HG03354 (cell line): ENCODE measurements around the gene GSC2.
A peak's percentile ranks its signal among the peaks of the same experiment; 100 is the strongest.

Experiments
- ATAC-seq: cut with Tn5 transposase; IDR thresholded peaks from one replicate; pipeline ENCODE4 v1.9.1; 2021; ENCODE audit warnings: mild to moderate bottlenecking; ENCODE audit not compliant: unreplicated experiment, poor library complexity, severe bottlenecking

The GSC2 gene

DNA sequence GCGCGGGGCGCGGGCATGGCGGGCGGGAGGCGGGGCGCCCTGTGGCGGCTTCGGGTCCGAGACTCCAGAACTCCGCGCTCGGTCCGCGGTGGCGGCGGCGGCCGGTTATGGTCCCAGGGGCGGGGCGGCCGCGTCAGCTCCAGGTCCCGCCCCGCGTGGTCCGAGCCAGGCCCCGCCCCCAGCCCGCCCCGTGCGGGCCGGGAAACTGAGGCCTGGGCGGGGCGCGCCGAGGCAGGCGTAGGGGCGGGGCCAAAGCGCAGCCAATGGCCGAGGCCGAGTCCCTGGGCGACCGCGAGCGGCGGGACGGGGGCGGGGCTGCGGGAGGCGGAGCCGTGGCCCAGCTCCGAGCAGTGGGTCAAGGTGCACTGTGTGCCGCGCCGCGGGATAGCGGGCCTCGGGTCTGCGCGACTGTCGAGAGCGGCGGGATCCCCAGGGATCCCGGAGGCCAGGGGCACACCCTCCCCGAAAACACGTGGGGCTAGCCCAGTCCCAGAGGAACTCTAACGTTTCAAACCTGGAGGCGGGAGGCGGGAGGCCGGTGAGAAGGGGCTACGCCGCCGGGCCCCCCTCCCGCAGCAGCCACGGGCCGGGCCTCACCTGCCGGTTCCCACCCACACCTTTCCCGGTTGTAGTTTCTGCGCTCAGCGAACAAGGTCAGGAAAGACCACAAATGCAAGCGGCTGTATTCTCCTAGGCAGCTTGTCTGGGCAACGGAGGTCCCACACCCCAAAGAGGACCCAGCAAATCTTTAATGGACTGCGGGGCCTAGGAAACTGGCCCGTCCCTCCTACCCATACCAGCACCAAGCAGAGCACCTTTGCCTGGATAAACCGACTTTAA, 28.8 kb upstream of the GSC2 start, which contains the start of gene SLC25A1:
TSS of gene SLC25A1 (minus strand) at position 80 of the 840 bp plus-strand sequence. CDS start at position 17, 63 bp downstream.
- peak; percentile 69 for ATAC-seq

DNA sequence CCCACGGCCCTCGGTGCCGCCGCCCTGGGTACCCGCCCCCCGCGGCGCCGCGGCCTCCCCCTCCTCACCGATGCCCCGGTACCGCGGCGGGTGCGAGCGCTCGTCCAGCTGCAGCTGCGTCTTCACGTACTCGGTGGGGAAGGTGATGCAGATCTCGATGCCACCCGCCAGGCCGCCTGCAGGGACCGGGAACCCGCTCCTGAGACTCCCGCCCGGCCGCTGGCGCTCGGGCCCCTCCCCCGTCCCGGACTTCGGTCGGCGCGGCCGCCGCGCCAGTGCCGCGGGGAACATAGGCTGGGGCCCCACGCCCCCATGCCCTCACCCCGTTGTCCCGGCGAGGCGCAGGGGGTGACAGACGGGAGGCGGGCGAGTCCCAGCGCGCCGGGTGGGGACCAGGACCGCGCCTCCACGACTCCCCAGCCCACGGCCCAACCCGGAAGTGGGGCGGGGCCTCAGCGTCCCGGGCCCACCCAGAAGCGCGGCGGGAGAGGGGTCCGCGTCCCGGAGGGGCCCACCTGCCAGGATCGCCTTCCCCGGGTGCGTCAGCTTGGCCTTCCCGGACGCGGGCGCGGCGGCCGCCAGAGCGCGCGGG, 28.1 kb upstream of the GSC2 start:
- peak; percentile 41 for ATAC-seq

DNA sequence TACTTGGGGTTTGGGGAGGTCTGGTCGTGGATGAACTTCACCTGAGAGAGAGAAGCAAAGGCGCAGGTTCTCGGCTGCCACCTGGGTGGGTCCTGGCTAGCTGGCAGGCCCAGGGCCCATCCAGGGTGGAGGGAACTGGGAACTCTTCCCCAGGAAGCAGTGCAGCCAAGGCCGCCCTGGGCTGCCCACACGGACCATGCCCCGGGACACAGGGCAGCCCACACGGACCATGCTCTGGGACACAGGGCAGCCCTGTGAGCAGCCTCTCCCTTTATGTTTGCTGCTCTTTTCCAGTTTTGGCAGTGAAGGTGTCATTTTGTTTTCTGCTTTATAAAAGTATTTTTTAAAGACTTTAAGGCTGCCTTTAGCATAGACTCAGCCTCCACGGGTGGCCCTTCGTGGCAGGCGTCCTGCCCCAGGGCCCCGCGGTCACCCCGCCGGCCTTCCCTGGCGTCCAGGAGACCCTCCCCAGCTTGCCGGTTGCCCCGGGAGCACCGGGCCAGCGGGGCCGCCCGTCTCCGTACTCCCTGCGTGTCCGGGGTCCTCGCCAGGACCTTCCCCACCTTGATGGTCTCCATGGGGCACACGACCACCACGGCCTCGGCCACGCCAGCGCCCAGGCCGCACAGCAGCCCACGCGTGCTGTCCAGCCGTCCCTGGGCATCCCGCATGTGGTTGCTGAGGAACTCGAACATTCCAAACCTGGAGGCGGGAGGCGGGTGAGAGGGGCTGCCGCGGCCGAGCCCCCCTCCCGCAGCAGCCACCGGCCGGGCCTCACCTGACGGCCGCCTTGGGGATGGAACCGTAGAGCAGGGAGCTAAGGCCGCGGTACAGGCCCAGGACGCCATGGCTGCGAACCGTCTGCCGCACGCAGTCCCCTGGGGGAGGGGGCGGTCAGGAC, 27.3 kb upstream of the GSC2 start:
- no peak for ATAC-seq

DNA sequence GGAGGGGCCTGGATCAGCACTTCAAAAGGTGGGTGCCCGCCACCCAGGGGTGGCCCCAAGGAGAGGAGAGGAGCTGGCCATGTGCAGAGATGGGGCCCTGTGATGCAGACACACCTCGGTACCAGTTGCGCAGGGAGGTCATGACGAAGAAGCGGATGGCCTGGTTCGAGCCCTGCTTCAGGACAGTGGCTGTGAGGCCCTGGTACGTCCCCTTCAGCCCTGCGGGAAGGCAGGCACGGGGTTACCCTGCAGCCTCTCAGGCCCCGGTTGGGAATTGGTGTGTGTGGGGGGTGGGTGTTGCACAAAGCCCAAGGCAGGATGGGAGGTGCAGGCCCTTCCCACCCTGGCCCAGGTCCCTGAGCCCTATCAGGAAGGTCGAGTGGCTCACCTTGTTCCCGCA, 26.6 kb upstream of the GSC2 start:
- ATAC-seq = no peak

DNA sequence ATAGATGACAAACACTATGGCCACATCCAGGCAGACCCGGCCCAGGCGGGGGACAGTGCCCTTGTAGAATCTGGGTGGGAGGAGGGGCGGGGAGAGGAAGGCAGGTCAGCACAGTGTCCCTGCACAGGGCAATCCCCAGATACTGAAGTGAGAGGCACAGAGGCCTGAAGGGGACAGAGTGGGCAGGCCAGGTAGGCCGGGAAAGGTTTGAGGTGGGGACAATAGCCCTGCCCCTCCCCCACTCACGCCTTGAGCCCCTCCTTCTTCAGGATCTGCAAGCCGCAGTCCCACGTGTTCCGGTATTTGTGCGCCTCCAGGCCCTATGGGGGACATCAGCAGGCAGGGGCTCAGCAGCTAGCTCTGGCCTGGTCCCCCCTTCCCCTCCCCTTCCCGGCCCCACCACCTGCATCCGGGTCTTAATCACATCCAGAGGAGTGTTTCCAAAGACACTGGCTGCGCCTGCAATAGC, 26.1 kb upstream of the GSC2 start:
- no peak for ATAC-seq

DNA sequence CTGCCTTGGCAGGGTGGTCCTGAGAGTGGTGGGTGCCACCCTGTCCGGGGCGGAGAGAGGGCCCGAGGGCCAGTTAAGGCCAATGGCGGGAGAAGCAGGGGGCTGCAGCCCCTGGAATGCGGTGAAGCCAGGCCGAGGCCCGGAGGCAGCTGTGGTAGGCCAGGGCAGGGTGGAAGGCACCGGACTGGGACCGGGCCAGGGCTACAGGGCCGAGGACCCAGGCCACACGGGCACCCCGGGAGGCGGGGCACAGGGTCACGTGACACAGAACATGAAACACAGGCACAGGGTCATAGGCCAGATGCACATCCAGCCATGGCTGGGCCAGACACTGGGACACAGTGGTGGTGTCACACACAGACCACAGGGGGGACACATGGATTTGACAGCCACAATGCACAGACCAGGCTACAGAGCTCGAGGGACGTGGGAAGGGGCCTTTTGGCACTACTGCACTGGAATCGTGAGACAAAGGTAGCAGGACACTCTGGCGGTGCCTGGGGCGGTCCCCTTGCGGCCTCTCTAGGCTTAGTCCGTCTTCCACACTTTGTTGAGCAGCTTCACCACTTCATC, 25.6 kb upstream of the GSC2 start:
- ATAC-seq = no peak

DNA sequence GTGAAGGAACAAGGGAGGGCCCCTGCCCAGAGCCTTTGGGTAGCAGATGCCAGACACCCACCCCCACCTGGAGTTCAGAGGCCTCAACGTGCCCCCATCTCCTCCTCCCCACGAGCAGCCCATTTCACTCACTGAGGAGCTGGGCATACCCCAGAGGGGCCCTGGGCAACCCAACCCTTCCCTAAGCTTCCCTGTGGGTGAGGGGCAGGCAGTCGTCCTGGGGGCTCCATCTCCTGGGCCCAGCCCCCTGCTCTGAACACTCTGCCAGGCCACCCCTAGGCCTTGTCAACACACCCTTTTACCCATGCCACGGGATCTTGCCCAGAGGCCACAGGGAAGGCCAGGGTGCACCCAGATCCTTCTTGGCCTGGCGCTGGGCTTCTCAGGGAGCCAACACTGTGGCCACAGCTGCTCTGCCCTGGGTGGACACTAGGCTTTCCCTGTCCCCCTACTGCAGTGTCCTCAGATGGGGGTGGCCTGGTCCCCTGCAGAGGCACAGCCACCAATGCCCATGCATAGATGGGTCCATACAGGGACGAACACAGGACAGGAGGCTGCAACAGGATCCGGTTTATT, 25.0 kb upstream of the GSC2 start:
- ATAC-seq = no peak

DNA sequence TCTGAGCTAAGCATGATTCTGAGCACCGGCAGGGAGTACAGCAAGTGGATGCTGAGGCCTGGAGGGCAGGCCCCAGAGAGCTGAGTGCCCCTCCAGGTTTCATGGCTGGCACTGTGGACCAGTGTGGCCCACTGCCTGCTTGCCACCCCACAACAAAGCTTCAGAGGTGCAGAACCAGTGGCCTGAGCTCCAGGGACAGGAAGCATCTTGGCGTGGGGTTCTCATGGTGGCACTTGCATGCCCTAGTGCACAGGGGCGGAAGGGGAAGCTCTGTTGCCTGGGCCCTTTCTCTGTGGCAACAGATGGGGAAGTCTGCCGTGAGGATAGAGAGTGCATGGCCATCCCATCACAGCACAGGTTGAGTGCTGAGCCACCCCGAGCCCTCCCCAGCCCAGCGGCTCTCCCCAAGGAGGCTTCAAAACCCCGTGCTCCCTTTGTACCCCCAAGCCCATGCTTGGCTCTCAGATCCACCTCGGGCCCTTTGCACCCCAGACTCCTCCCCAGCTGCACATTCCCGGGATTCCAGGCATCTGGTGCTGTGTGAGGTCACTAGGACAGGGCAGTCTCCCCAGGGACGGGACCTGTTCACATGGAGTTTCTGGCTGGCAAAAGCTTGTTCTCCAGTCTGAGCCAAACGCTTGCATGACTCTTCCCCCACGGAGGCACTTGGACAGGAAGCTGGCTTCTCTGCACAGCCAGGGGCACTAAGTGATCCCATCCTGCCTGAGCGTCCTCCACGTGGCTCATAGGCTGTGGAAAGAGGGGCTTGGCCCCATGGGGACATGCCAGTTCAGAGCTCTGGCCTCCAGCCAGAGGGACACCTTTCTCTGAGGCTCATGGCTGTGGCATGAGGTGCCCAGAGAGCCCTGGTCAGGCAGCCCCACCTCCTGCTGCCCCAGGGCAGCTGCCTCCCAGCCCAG, 24.3 kb upstream of the GSC2 start:
- ATAC-seq = no peak

DNA sequence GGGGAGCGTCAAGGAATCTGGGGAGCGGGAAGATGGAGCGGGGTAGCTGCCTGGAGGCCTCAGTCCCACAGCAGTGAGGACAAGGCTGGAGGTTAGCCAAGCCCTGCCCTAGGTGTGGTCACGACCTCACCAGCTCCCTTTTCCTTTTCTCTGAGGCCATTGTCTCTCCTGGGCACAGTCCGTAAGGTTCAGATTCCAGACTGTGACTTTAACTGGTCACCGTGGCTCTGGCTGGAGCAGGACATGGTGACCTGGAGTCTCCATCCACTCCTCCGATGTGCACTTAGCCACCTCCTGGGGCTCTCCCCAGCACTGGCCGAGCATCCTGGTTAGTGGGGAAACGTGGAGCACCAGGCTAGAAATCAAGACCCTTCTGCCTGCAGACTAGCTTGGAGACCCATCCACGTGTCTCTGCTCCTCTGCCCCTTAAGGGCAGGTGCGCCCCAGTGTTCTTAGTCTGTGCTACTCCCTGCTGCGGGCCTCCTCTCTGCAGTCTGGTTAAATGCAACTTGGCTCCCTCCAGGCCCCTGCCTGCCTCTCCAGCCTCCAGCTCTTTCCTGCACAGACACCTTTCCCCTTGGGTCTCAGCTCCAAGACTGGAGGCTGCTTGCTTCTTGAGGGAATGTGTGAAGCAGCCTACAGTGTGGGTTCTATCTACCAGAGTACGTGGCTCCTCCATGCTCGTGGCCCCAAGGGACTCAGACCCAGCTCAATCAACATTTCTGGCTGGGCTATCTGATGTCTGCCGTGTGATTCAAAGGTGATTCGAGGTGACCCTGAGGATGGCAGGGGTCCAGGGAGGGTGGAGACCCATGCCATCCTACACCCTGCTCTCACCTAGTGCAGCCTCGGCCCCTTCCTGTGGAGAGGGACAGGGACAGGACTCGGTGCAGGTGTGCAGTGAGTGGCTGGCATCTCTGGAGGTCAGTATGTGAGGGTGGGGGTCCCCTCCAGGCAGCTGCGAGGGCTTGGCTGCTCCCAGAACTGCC, 23.2 kb upstream of the GSC2 start:
- no peak for ATAC-seq

DNA sequence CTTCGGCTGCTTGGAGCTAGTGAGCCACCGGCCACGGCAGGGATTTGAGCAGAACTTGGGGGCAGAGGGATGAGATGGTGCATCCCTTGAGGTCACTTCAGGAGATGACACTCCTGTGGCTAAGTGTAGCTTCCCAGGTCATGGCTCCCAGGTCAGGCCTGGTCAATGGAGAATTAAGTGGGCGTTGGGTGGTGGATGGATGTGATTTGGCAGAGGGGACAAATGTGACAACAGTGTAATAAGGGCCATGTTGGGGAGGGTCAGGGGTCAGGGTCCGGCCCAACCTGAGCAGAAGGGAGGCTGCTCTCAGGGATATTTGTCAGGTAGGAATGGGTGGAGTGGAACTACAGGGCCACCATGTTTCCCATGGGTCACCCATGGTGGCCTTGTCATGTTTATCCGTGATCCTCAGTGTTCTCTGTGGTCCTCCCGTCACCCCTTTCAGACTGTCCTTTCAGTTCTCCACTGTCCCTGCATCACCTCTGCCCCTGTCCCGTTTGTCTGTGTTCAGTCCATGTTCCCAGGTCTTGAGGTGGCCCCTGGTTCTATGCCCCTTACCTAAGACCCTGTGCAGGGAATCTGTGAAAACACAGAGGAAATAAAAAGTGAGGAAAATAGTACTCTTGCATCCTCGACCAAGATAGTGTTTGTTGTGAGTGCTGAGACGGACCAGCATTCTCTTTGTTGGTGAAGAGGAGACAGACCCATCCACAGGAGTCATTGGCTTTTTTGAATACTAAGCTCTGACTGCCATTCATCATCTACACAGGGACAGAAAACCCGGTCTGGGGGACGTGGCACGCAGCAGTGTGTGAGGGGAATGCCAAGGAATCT, 22.3 kb upstream of the GSC2 start:
- ATAC-seq = no peak

DNA sequence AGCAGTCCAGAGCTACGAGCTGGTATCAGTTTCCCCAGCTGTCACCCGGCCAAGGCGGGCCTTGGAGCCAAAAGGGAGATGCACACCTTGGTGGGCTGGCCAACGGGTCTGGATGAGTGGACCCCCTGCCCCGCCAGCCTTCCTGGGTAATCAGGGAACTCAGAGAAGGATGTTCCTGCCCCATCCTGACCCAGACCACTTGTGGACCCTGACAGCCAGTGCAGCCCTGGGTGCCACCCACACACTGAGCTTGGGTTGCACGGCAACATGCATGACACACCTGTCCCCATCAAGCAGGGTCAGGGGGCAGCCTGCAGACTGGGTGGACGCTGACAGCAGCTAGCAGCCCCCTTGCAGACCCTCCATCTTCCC, 19.8 kb upstream of the GSC2 start:
- no peak for ATAC-seq

DNA sequence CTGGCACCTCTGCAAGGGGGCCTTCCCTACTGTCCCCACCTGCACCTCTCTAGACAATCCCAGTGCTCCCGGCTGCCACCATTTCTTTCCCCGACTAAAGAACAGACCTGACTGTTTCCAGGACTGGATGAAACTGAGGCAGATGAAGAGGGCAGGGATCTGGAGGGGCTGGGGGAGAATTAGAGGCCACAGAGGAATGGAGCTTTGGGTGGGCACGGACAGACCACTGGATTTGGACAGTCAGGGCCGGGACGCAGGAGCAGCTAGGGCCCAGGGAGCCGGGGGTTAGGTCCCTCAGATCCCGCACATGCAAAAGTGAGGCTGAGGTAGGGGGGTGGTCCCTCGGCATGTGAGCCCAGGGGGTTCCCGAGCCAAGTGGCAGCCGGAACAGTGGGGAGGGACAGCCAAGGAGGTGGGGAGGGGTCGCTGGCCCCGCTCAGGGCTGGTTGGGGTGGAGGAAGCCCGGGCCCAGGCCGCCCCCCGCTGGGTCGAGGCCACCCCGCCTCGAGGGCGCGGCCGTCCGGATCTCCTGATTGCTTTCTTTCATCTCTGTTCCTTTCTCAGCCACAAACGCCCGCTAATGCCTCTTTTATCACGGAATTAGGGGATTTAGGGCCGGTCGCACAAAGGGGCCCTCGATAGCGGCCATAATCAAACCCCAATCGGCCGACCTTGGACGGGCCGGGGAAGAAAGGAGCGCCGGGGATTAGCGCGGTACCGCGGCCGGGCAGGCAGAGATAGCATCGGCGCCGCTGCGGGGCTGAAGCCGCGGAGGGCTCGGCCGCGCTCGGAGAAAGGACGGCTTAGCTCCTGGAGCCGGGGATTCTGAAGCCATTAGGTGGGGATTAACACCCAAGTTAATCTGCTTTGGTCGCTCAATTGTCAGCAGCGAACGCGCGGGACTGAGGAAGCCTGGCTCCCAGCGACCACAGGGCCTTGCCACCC, 19.2 kb upstream of the GSC2 start:
- ATAC-seq = no peak

DNA sequence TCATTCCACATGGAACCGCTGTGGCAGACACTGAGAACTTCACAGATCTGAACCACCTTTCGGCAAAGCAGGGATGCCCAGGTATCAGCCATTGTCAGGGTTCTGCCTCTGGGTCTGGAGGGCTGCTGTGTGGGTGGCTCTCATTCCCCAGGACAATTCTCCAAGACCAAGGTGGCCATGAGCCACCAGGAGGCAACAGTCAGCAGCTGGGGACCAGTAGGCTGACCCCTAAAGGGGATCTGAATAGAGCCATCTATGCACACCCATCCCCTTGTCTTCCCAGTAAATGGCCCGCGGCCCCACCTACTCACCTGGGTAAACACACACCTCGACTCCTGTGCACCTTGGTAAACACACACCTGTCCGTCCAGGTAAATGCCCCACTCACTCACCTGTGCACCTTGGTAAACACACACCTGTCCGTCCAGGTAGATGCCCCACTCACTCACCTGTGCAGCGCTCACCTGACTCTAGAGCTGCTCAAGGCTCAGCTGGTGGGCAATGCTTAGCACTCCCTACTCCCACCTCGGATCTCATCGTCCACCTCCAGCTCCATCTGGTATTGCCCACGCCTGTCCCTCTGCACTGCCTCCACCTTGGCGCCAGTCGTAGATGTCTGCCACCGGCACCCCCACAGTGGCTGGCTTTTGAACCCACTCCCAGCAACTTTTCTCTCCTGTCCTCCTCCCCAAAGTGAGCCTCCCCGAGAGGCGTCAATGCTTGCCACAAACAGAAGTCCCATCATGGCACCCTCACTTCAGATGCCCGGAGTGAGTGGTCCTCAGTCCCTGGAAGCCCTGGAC, 18.2 kb upstream of the GSC2 start:
- no peak for ATAC-seq

DNA sequence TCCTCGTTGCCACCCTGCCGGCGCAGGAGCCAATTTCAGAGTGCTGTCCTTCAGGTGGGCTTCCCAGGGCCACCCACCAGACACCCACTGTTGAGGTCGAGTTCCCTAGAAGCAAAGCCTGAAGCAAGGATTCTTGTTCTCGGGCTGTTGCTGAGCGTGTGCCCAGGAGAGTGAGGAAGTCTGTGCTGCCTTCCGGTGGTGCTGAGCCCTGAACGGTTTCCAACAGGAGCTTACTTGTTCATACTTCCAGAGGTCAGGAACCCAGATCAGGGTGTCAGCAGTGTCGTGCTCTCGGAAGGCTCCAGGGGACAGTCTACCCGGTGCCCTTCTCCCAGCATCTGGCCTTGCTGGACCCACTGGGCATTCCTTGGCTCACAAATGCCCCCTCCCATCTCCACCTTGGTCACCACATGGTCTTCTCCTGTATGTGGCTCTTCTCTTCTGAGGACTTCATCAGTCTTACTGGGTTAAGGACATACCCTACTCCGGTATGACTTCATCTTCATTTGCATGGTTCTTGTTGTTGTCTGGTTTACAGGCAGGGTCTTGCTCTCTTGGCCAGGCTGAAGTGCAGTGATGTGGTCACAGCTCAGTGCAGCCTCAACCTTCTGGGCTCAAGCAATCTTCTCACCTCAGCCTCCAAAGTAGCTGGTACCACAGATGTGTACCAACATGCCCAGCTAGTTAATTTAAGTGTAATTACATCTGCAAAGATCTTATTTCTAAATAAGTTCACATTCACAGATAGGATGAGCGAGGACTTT, 17.2 kb upstream of the GSC2 start:
- no peak for ATAC-seq
